HG02759 (cell line): ENCODE results near the gene PCDH9.
"Not testable (repeated sequence)": the region's sequence is repeated elsewhere in the genome, so short reads cannot be mapped to it uniquely, and the experiment has no call there.

Experiments
- ATAC-seq: cut with Tn5 transposase; IDR thresholded peaks from one replicate; pipeline ENCODE4 v1.9.1; 2021; ENCODE audit warnings: mild to moderate bottlenecking, moderate library complexity; ENCODE audit not compliant: unreplicated experiment

Gene PCDH9

GRCh38 chr13:66634384-66634783, 595.8 kb downstream of the PCDH9 start:
- no peak for ATAC-seq

GRCh38 chr13:66627512-66627911, 602.6 kb downstream of the PCDH9 start:
- ATAC-seq, result no peak

GRCh38 chr13:66624302-66624701, 605.8 kb downstream of the PCDH9 start:
- ATAC-seq, result no peak

GRCh38 chr13:66623129-66623820, 606.9 kb downstream of the PCDH9 start:
- ATAC-seq, result no peak

- ATAC-seq, result not testable (repeated sequence)
Measured at GRCh38 chr13:66621906-66622447, 608.2 kb downstream of the PCDH9 start.

- ATAC-seq, result peak; percentile 72
Measured at GRCh38 chr13:66618702-66619101, 611.4 kb downstream of the PCDH9 start.

GRCh38 chr13:66617786-66618185, 612.4 kb downstream of the PCDH9 start:
- ATAC-seq, result no peak

GRCh38 chr13:66612983-66613382, 617.2 kb downstream of the PCDH9 start:
- no peak for ATAC-seq

GRCh38 chr13:66586489-66586888, 643.6 kb downstream of the PCDH9 start:
- no peak for ATAC-seq

GRCh38 chr13:66585669-66586203, 644.4 kb downstream of the PCDH9 start:
- ATAC-seq, result no peak

- no peak for ATAC-seq
Measured at GRCh38 chr13:66581675-66582074, 648.5 kb downstream of the PCDH9 start.

GRCh38 chr13:66578305-66578704, 651.8 kb downstream of the PCDH9 start:
- no peak for ATAC-seq

- ATAC-seq, result peak; percentile 53
Measured at GRCh38 chr13:66577358-66577757, 652.8 kb downstream of the PCDH9 start.

- ATAC-seq, result peak; percentile 57
Measured at GRCh38 chr13:66576381-66576780, 653.8 kb downstream of the PCDH9 start.

- no peak for ATAC-seq
Measured at GRCh38 chr13:66574606-66575005, 655.5 kb downstream of the PCDH9 start.

GRCh38 chr13:66567899-66568612, 662.1 kb downstream of the PCDH9 start:
- no peak for ATAC-seq

GRCh38 chr13:66565279-66565678, 664.9 kb downstream of the PCDH9 start:
- ATAC-seq, result no peak

- no peak for ATAC-seq
Measured at GRCh38 chr13:66563076-66563475, 667.1 kb downstream of the PCDH9 start.

GRCh38 chr13:66562054-66562453, 668.1 kb downstream of the PCDH9 start:
- no peak for ATAC-seq

- ATAC-seq, result no peak
Measured at GRCh38 chr13:66560991-66561390, 669.1 kb downstream of the PCDH9 start.

- no peak for ATAC-seq
Measured at GRCh38 chr13:66560189-66560588, 669.9 kb downstream of the PCDH9 start.

GRCh38 chr13:66559093-66559492, 671.0 kb downstream of the PCDH9 start:
- no peak for ATAC-seq
